Measurements from ENCODE around the gene HSD17B11.
"Not testable (repeated sequence)": the region's sequence is repeated elsewhere in the genome, so short reads cannot be mapped to it uniquely, and the experiment has no call there.

Gene HSD17B11

GRCh38 chr4:87354168-87355102 lies 36.6 kb downstream of the HSD17B11 start:
- H3K27me3 ChIP-seq (ENCODE audit: insufficient read depth, insufficient read length), result no peaks in the 10 kb centered on the region
- no peak overlapping the region for H3K4me3 ChIP-seq (ENCODE audit: insufficient read length, low read depth)
- peaks cover 27% of the 10 kb centered on the region for H3K36me3 ChIP-seq (ENCODE audit: insufficient read depth, insufficient read length, low read length)
- no peak for DNase-seq (ENCODE audit: low read depth, low spot score)
- TF ChIP-seq SUZ12 (IDR thresholded peaks at IDR 0.05; ENCODE audit: extremely low read depth, insufficient read depth, insufficient read length) (no peak), ZNF274 (IDR thresholded peaks at IDR 0.05; ENCODE audit: low read depth, low read length) (no peak), YY1 (IDR thresholded peaks at IDR 0.05; ENCODE audit: insufficient read depth, insufficient read length) (no peak)
- no peak overlapping the region for H3K9ac ChIP-seq (ENCODE audit: insufficient read length, low read depth)
- no peaks in the 10 kb centered on the region for H3K4me1 ChIP-seq (ENCODE audit: insufficient read depth, insufficient read length)
- no peaks in the 10 kb centered on the region for H3K9me3 ChIP-seq (ENCODE audit: insufficient read depth, low read length)

- Histone ChIP-seq H3K4me1 (ENCODE audit: insufficient read depth, insufficient read length) (no peaks in the 10 kb centered on the region), H3K36me3 (ENCODE audit: insufficient read depth, insufficient read length, low read length) (peaks cover 25% of the 10 kb centered on the region), H3K27me3 (ENCODE audit: insufficient read depth, insufficient read length) (no peaks in the 10 kb centered on the region), H3K4me3 (ENCODE audit: insufficient read length, low read depth) (no peak overlapping the region), H3K9ac (ENCODE audit: insufficient read length, low read depth) (no peak overlapping the region), H3K9me3 (ENCODE audit: insufficient read depth, low read length) (no peaks in the 10 kb centered on the region)
- peak; percentile 13 for DNase-seq (ENCODE audit: low read depth, low spot score)
- TF ChIP-seq SUZ12 (IDR thresholded peaks at IDR 0.05; ENCODE audit: extremely low read depth, insufficient read depth, insufficient read length) (no peak), ZNF274 (IDR thresholded peaks at IDR 0.05; ENCODE audit: low read depth, low read length) (no peak), YY1 (IDR thresholded peaks at IDR 0.05; ENCODE audit: insufficient read depth, insufficient read length) (no peak)
Measured at GRCh38 chr4:87353592-87353991, 37.4 kb downstream of the HSD17B11 start.

GRCh38 chr4:87345139-87345538 lies 45.8 kb downstream of the HSD17B11 start:
- no peaks in the 10 kb centered on the region for H3K4me1 ChIP-seq (ENCODE audit: insufficient read depth, insufficient read length)
- peaks cover 22% of the 10 kb centered on the region for H3K36me3 ChIP-seq (ENCODE audit: insufficient read depth, insufficient read length, low read length)
- H3K9me3 ChIP-seq (ENCODE audit: insufficient read depth, low read length), result no peaks in the 10 kb centered on the region
- no peaks in the 10 kb centered on the region for H3K27me3 ChIP-seq (ENCODE audit: insufficient read depth, insufficient read length)
- H3K9ac ChIP-seq (ENCODE audit: insufficient read length, low read depth), result no peak overlapping the region
- no peak for TF ChIP-seq YY1 (IDR thresholded peaks at IDR 0.05; ENCODE audit: insufficient read depth, insufficient read length)
- no peak for TF ChIP-seq ZNF274 (IDR thresholded peaks at IDR 0.05; ENCODE audit: low read depth, low read length)
- TF ChIP-seq SUZ12 (IDR thresholded peaks at IDR 0.05; ENCODE audit: extremely low read depth, insufficient read depth, insufficient read length), result no peak
- no peak for DNase-seq (ENCODE audit: low read depth, low spot score)
- H3K4me3 ChIP-seq (ENCODE audit: insufficient read length, low read depth), result no peak overlapping the region

- Histone ChIP-seq H3K4me1 (ENCODE audit: insufficient read depth, insufficient read length) (no peaks in the 10 kb centered on the region), H3K27me3 (ENCODE audit: insufficient read depth, insufficient read length) (no peaks in the 10 kb centered on the region), H3K9ac (ENCODE audit: insufficient read length, low read depth) (no peak overlapping the region), H3K4me3 (ENCODE audit: insufficient read length, low read depth) (no peak overlapping the region), H3K36me3 (ENCODE audit: insufficient read depth, insufficient read length, low read length) (peaks cover 42% of the 10 kb centered on the region), H3K9me3 (ENCODE audit: insufficient read depth, low read length) (no peaks in the 10 kb centered on the region)
- no peak for TF ChIP-seq SUZ12 (IDR thresholded peaks at IDR 0.05; ENCODE audit: extremely low read depth, insufficient read depth, insufficient read length)
- no peak for TF ChIP-seq YY1 (IDR thresholded peaks at IDR 0.05; ENCODE audit: insufficient read depth, insufficient read length)
- no peak for TF ChIP-seq ZNF274 (IDR thresholded peaks at IDR 0.05; ENCODE audit: low read depth, low read length)
- no peak for DNase-seq (ENCODE audit: low read depth, low spot score)
Measured at GRCh38 chr4:87342872-87343271, 48.1 kb downstream of the HSD17B11 start.

GRCh38 chr4:87341954-87342635 lies 48.9 kb downstream of the HSD17B11 start:
- H3K4me3 ChIP-seq (ENCODE audit: insufficient read length, low read depth); DNase-seq (ENCODE audit: low read depth, low spot score): not testable (repeated sequence)

GRCh38 chr4:87339440-87339839 lies 51.5 kb downstream of the HSD17B11 start:
- no peak for DNase-seq (ENCODE audit: low read depth, low spot score)
- Histone ChIP-seq H3K4me1 (ENCODE audit: insufficient read depth, insufficient read length) (no peaks in the 10 kb centered on the region), H3K27me3 (ENCODE audit: insufficient read depth, insufficient read length) (no peaks in the 10 kb centered on the region), H3K9me3 (ENCODE audit: insufficient read depth, low read length) (no peaks in the 10 kb centered on the region), H3K9ac (ENCODE audit: insufficient read length, low read depth) (no peak overlapping the region), H3K4me3 (ENCODE audit: insufficient read length, low read depth) (no peak overlapping the region), H3K36me3 (ENCODE audit: insufficient read depth, insufficient read length, low read length) (peaks cover 39% of the 10 kb centered on the region)
- no peak for TF ChIP-seq SUZ12 (IDR thresholded peaks at IDR 0.05; ENCODE audit: extremely low read depth, insufficient read depth, insufficient read length)
- no peak for TF ChIP-seq ZNF274 (IDR thresholded peaks at IDR 0.05; ENCODE audit: low read depth, low read length)
- no peak for TF ChIP-seq YY1 (IDR thresholded peaks at IDR 0.05; ENCODE audit: insufficient read depth, insufficient read length)

More at GRCh38 chr4:87341954-87342635, 48.9 kb downstream of the HSD17B11 start:
- H3K36me3 ChIP-seq (ENCODE audit: insufficient read depth, insufficient read length, low read length), result peaks cover 42% of the 10 kb centered on the region
- not testable (repeated sequence) for H3K27me3 ChIP-seq (ENCODE audit: insufficient read depth, insufficient read length); H3K9me3 ChIP-seq (ENCODE audit: insufficient read depth, low read length); H3K9ac ChIP-seq (ENCODE audit: insufficient read length, low read depth); H3K4me1 ChIP-seq (ENCODE audit: insufficient read depth, insufficient read length)

GRCh38 chr4:87337361-87337760 lies 53.6 kb downstream of the HSD17B11 start:
- TF ChIP-seq YY1 (IDR thresholded peaks at IDR 0.05; ENCODE audit: insufficient read depth, insufficient read length), result no peak
- no peak for TF ChIP-seq ZNF274 (IDR thresholded peaks at IDR 0.05; ENCODE audit: low read depth, low read length)
- TF ChIP-seq SUZ12 (IDR thresholded peaks at IDR 0.05; ENCODE audit: extremely low read depth, insufficient read depth, insufficient read length), result no peak
- Histone ChIP-seq H3K36me3 (ENCODE audit: insufficient read depth, insufficient read length, low read length) (peaks cover 39% of the 10 kb centered on the region), H3K27me3 (ENCODE audit: insufficient read depth, insufficient read length) (no peaks in the 10 kb centered on the region), H3K4me3 (ENCODE audit: insufficient read length, low read depth) (no peak overlapping the region), H3K9ac (ENCODE audit: insufficient read length, low read depth) (no peak overlapping the region), H3K9me3 (ENCODE audit: insufficient read depth, low read length) (0 out of 2 replicates have a peak, but pooled peaks cover 9% of the 10 kb centered on the region), H3K4me1 (ENCODE audit: insufficient read depth, insufficient read length) (no peaks in the 10 kb centered on the region)
- no peak for DNase-seq (ENCODE audit: low read depth, low spot score)

All from NT2/D1 (cell line).